ENCODE measurements around the gene SEMA6C.

SEMA6C gene, protein sequence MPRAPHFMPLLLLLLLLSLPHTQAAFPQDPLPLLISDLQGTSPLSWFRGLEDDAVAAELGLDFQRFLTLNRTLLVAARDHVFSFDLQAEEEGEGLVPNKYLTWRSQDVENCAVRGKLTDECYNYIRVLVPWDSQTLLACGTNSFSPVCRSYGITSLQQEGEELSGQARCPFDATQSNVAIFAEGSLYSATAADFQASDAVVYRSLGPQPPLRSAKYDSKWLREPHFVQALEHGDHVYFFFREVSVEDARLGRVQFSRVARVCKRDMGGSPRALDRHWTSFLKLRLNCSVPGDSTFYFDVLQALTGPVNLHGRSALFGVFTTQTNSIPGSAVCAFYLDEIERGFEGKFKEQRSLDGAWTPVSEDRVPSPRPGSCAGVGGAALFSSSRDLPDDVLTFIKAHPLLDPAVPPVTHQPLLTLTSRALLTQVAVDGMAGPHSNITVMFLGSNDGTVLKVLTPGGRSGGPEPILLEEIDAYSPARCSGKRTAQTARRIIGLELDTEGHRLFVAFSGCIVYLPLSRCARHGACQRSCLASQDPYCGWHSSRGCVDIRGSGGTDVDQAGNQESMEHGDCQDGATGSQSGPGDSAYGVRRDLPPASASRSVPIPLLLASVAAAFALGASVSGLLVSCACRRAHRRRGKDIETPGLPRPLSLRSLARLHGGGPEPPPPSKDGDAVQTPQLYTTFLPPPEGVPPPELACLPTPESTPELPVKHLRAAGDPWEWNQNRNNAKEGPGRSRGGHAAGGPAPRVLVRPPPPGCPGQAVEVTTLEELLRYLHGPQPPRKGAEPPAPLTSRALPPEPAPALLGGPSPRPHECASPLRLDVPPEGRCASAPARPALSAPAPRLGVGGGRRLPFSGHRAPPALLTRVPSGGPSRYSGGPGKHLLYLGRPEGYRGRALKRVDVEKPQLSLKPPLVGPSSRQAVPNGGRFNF

GRCh38 chr1:151146412-151147131 is at the start of gene SEMA6C:
SEMA6C (minus strand) TSS chr1:151146631; CDS start chr1:151142621, 4,010 bp downstream.
- TF ChIP-seq, protein P1, sequence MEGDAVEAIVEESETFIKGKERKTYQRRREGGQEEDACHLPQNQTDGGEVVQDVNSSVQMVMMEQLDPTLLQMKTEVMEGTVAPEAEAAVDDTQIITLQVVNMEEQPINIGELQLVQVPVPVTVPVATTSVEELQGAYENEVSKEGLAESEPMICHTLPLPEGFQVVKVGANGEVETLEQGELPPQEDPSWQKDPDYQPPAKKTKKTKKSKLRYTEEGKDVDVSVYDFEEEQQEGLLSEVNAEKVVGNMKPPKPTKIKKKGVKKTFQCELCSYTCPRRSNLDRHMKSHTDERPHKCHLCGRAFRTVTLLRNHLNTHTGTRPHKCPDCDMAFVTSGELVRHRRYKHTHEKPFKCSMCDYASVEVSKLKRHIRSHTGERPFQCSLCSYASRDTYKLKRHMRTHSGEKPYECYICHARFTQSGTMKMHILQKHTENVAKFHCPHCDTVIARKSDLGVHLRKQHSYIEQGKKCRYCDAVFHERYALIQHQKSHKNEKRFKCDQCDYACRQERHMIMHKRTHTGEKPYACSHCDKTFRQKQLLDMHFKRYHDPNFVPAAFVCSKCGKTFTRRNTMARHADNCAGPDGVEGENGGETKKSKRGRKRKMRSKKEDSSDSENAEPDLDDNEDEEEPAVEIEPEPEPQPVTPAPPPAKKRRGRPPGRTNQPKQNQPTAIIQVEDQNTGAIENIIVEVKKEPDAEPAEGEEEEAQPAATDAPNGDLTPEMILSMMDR (IDR thresholded peaks at IDR 0.05) = no peak

DNA sequence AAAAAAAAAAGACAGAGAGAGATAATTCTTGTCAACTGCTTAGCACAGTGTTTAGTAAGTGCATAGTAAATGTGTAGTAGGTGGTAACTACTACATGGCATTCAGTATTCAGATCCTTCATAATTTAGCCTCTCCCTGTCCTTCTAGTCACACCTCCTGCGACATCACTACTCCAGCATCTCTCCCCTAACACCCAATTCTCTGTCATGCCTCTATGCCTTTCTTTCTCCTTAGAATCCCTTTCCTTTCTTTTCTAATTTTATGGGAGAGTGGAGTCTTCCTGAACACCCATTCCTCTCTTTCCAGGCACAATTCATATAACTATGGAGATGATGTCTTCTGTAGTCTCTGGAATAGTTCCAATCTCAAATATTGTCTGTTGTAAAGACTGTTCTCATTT is 47.4 kb upstream of the SEMA6C start:
- TF ChIP-seq, protein P1 (IDR thresholded peaks at IDR 0.05) = no peak

- TF ChIP-seq, protein P1 (IDR thresholded peaks at IDR 0.05) = no peak
Observed at GRCh38 chr1:151193304-151193703, 46.9 kb upstream of the SEMA6C start.

- TF ChIP-seq, protein P1 (IDR thresholded peaks at IDR 0.05) = no peak
Observed at GRCh38 chr1:151192047-151192446, 45.6 kb upstream of the SEMA6C start.

GRCh38 chr1:151189637-151190445 is 43.4 kb upstream of the SEMA6C start, which contains the start of gene VPS72:
VPS72 (minus strand) TSS chr1:151190197; CDS start chr1:151190121, 76 bp downstream.
- TF ChIP-seq, protein P1 (IDR thresholded peaks at IDR 0.05) = no peak

GRCh38 chr1:151187205-151187604 is 40.8 kb upstream of the SEMA6C start:
- TF ChIP-seq, protein P1 (IDR thresholded peaks at IDR 0.05) = no peak
